Memory B cell (primary cell): ENCODE measurements around the gene SULT1C2.

Experiments used
- ATAC-seq: fragments of 150-1000 bp; cut with Tn5 transposase; 2 replicates; pipeline ENCODE4 v1.10.0; 2021; ENCODE audit warnings: low read depth, mild to moderate bottlenecking, moderate library complexity
- DNase-seq, 2 donors: peaks; one replicate each; pipeline ENCODE4 v3.0.0; 2022; ENCODE audit warnings: low spot score in 2 of 2
- H3K27ac Mint-ChIP-seq: one replicate; pipeline ENCODE4 v1.8.0; 2022; ENCODE audit warnings: mild to moderate bottlenecking, moderate library complexity, mixed read lengths
- H3K27me3 Mint-ChIP-seq: one replicate; pipeline ENCODE4 v1.8.0; 2022; ENCODE audit warnings: mixed read lengths
- H3K36me3 Mint-ChIP-seq: one replicate; pipeline ENCODE4 v1.8.0; 2022; ENCODE audit warnings: mild to moderate bottlenecking, mixed read lengths
- H3K4me1 Mint-ChIP-seq: one replicate; pipeline ENCODE4 v1.8.0; 2022; ENCODE audit warnings: mixed read lengths
- H3K4me3 Mint-ChIP-seq: one replicate; pipeline ENCODE4 v1.8.0; 2022; ENCODE audit warnings: mild to moderate bottlenecking, moderate library complexity, mixed read lengths
- H3K9me3 Mint-ChIP-seq: one replicate; pipeline ENCODE4 v1.8.0; 2022; ENCODE audit warnings: mixed read lengths

SULT1C2 gene

GRCh38 chr2:108288534-108289106 lies at the start of gene SULT1C2:
SULT1C2 (plus strand) TSS chr2:108288895; CDS start chr2:108293668, 4,773 bp downstream.
- Mint-ChIP-seq H3K9me3 (peaks cover 2% of the 10 kb centered on the region), H3K27ac (no peak within 1 kb of the TSS), H3K27me3 (peaks cover 10% of the 10 kb centered on the region), H3K4me1 (no peaks in the 10 kb centered on the region), H3K4me3 (no peak within 1 kb of the TSS), H3K36me3 (no peaks in the 10 kb centered on the region)
- no peak for ATAC-seq
- DNase-seq, result no peak

GRCh38 chr2:108239786-108240185 lies 48.9 kb upstream of the SULT1C2 start, which contains the start of gene SULT1C3:
SULT1C3 (plus strand) TSS chr2:108239968; CDS start chr2:108247195, 7,227 bp downstream.
- Mint-ChIP-seq H3K9me3 (peaks cover 8% of the 10 kb centered on the region), H3K27me3 (peaks cover 3% of the 10 kb centered on the region), H3K4me3 (no peak within 1 kb of the TSS), H3K4me1 (no peaks in the 10 kb centered on the region), H3K27ac (no peak within 1 kb of the TSS), H3K36me3 (peaks cover 2% of the 10 kb centered on the region)
- ATAC-seq (no peak), DNase-seq (no peak)

GRCh38 chr2:108240966-108241365 lies 47.7 kb upstream of the SULT1C2 start:
- H3K4me3 Mint-ChIP-seq, result no peak overlapping the region
- H3K36me3 Mint-ChIP-seq, result no peaks in the 10 kb centered on the region
- no peak overlapping the region for H3K27ac Mint-ChIP-seq
- DNase-seq (no peak), ATAC-seq (no peak)
- H3K4me1 Mint-ChIP-seq, result no peaks in the 10 kb centered on the region
- H3K9me3 Mint-ChIP-seq, result peaks cover 8% of the 10 kb centered on the region
- H3K27me3 Mint-ChIP-seq, result peaks cover 2% of the 10 kb centered on the region

- peaks cover 5% of the 10 kb centered on the region for H3K9me3 Mint-ChIP-seq
- ATAC-seq (no peak), DNase-seq (no peak)
- H3K4me3 Mint-ChIP-seq, result no peak overlapping the region
- no peaks in the 10 kb centered on the region for H3K36me3 Mint-ChIP-seq
- H3K27ac Mint-ChIP-seq, result no peak overlapping the region
- peaks cover 2% of the 10 kb centered on the region for H3K27me3 Mint-ChIP-seq
- no peaks in the 10 kb centered on the region for H3K4me1 Mint-ChIP-seq
Observed at GRCh38 chr2:108243566-108243965, 45.1 kb upstream of the SULT1C2 start.

GRCh38 chr2:108244667-108245414 lies 43.9 kb upstream of the SULT1C2 start:
- Mint-ChIP-seq H3K9me3 (peaks cover 5% of the 10 kb centered on the region), H3K4me1 (no peaks in the 10 kb centered on the region), H3K27me3 (peaks cover 2% of the 10 kb centered on the region), H3K4me3 (no peak overlapping the region), H3K36me3 (no peaks in the 10 kb centered on the region), H3K27ac (no peak overlapping the region)
- DNase-seq (no peak), ATAC-seq (no peak)

GRCh38 chr2:108253106-108253505 lies 35.6 kb upstream of the SULT1C2 start:
- H3K27me3 Mint-ChIP-seq, result peaks cover 6% of the 10 kb centered on the region
- no peaks in the 10 kb centered on the region for H3K9me3 Mint-ChIP-seq
- no peaks in the 10 kb centered on the region for H3K4me1 Mint-ChIP-seq
- no peaks in the 10 kb centered on the region for H3K36me3 Mint-ChIP-seq
- no peak overlapping the region for H3K27ac Mint-ChIP-seq
- no peak overlapping the region for H3K4me3 Mint-ChIP-seq
- DNase-seq, result no peak
- no peak for ATAC-seq

- H3K27ac Mint-ChIP-seq, result no peak overlapping the region
- H3K27me3 Mint-ChIP-seq, result peaks cover 8% of the 10 kb centered on the region
- H3K4me3 Mint-ChIP-seq, result no peak overlapping the region
- DNase-seq (no peak), ATAC-seq (no peak)
- H3K4me1 Mint-ChIP-seq, result no peaks in the 10 kb centered on the region
- no peaks in the 10 kb centered on the region for H3K36me3 Mint-ChIP-seq
- no peaks in the 10 kb centered on the region for H3K9me3 Mint-ChIP-seq
Observed at GRCh38 chr2:108257757-108258331, 30.9 kb upstream of the SULT1C2 start.

GRCh38 chr2:108260773-108261172 lies 27.9 kb upstream of the SULT1C2 start:
- H3K27me3 Mint-ChIP-seq, result peaks cover 8% of the 10 kb centered on the region
- H3K4me3 Mint-ChIP-seq, result no peak overlapping the region
- no peaks in the 10 kb centered on the region for H3K36me3 Mint-ChIP-seq
- DNase-seq, result no peak
- no peaks in the 10 kb centered on the region for H3K9me3 Mint-ChIP-seq
- no peak for ATAC-seq
- no peaks in the 10 kb centered on the region for H3K4me1 Mint-ChIP-seq
- no peak overlapping the region for H3K27ac Mint-ChIP-seq

GRCh38 chr2:108262036-108262435 lies 26.7 kb upstream of the SULT1C2 start:
- DNase-seq (no peak), ATAC-seq (no peak)
- H3K27me3 Mint-ChIP-seq, result peaks cover 8% of the 10 kb centered on the region
- H3K27ac Mint-ChIP-seq, result no peak overlapping the region
- H3K4me1 Mint-ChIP-seq, result no peaks in the 10 kb centered on the region
- no peaks in the 10 kb centered on the region for H3K36me3 Mint-ChIP-seq
- no peaks in the 10 kb centered on the region for H3K9me3 Mint-ChIP-seq
- H3K4me3 Mint-ChIP-seq, result no peak overlapping the region

GRCh38 chr2:108263401-108263800 lies 25.3 kb upstream of the SULT1C2 start:
- no peak for DNase-seq
- no peaks in the 10 kb centered on the region for H3K36me3 Mint-ChIP-seq
- ATAC-seq, result no peak
- peaks cover 10% of the 10 kb centered on the region for H3K27me3 Mint-ChIP-seq
- H3K9me3 Mint-ChIP-seq, result no peaks in the 10 kb centered on the region
- H3K4me3 Mint-ChIP-seq, result no peak overlapping the region
- H3K4me1 Mint-ChIP-seq, result no peaks in the 10 kb centered on the region
- no peak overlapping the region for H3K27ac Mint-ChIP-seq

- Mint-ChIP-seq H3K27ac (no peak overlapping the region), H3K4me1 (no peaks in the 10 kb centered on the region), H3K9me3 (no peaks in the 10 kb centered on the region), H3K4me3 (no peak overlapping the region), H3K27me3 (peaks cover 11% of the 10 kb centered on the region), H3K36me3 (no peaks in the 10 kb centered on the region)
- no peak for ATAC-seq
- no peak for DNase-seq
Observed at GRCh38 chr2:108266218-108266617, 22.5 kb upstream of the SULT1C2 start.

- Mint-ChIP-seq H3K27ac (no peak overlapping the region), H3K4me1 (no peaks in the 10 kb centered on the region), H3K27me3 (peaks cover 11% of the 10 kb centered on the region), H3K9me3 (no peaks in the 10 kb centered on the region), H3K36me3 (no peaks in the 10 kb centered on the region), H3K4me3 (no peak overlapping the region)
- no peak for DNase-seq
- ATAC-seq, result no peak
Observed at GRCh38 chr2:108267101-108267500, 21.6 kb upstream of the SULT1C2 start.

- H3K4me1 Mint-ChIP-seq, result no peaks in the 10 kb centered on the region
- DNase-seq (no peak), ATAC-seq (no peak)
- H3K36me3 Mint-ChIP-seq, result no peaks in the 10 kb centered on the region
- no peak overlapping the region for H3K27ac Mint-ChIP-seq
- no peak overlapping the region for H3K4me3 Mint-ChIP-seq
- H3K9me3 Mint-ChIP-seq, result no peaks in the 10 kb centered on the region
- peaks cover 11% of the 10 kb centered on the region for H3K27me3 Mint-ChIP-seq
Observed at GRCh38 chr2:108268001-108268400, 20.7 kb upstream of the SULT1C2 start.

GRCh38 chr2:108270346-108270745 lies 18.3 kb upstream of the SULT1C2 start:
- Mint-ChIP-seq H3K4me3 (no peak overlapping the region), H3K27ac (no peak overlapping the region), H3K4me1 (no peaks in the 10 kb centered on the region), H3K36me3 (no peaks in the 10 kb centered on the region), H3K27me3 (peaks cover 9% of the 10 kb centered on the region), H3K9me3 (no peaks in the 10 kb centered on the region)
- DNase-seq (no peak), ATAC-seq (no peak)
